Measurements from ENCODE around the gene MSANTD7.

DNA sequence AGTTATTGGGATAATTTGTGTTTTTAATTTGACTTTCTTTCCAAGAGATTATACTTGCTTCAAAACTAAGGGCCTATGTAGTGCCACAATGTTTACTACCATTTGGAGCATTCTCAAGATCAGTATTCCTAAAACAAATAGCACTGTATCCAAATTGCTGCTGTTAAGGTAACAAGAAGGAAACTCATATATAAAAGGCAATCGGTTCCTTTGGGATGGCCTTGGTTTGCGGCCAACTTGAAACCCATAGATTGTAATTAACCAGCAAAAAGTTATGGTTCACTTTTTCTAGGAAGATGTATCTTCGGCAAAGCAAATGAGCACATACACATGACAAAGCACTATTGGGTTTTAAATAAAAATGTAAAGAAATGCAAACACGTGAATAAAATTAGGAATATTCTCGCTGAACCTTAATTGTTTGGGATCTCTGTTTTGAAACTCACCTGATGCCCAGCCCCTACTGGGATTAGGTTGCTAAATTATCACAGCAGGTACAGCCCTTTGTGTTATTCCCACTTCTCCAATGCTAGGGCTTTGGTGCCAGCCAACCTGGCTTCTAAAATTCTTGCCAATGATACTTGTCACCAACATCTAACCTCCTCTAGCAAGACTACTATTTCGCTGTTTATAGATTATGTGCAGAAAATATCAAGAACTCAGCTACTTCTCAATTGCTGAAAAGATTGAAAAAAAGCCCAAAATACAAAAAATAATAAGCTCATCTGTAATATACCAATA, 16.3 kb upstream of the MSANTD7 start:
- TF ChIP-seq, protein P1, sequence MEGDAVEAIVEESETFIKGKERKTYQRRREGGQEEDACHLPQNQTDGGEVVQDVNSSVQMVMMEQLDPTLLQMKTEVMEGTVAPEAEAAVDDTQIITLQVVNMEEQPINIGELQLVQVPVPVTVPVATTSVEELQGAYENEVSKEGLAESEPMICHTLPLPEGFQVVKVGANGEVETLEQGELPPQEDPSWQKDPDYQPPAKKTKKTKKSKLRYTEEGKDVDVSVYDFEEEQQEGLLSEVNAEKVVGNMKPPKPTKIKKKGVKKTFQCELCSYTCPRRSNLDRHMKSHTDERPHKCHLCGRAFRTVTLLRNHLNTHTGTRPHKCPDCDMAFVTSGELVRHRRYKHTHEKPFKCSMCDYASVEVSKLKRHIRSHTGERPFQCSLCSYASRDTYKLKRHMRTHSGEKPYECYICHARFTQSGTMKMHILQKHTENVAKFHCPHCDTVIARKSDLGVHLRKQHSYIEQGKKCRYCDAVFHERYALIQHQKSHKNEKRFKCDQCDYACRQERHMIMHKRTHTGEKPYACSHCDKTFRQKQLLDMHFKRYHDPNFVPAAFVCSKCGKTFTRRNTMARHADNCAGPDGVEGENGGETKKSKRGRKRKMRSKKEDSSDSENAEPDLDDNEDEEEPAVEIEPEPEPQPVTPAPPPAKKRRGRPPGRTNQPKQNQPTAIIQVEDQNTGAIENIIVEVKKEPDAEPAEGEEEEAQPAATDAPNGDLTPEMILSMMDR (IDR thresholded peaks at IDR 0.05) = no peak
- TF ChIP-seq POLR2A (IDR thresholded peaks at IDR 0.05) = no peak

Measured in adrenal gland (tissue), 5 donors.